Left ventricle myocardium inferior (tissue), 1 donor: Measurements from ENCODE around the gene HECA. TPM values are rescaled to one million over a fixed set of nuclear protein-coding genes. Genes with fewer than 3 reads are reported as not detected.
A peak's percentile ranks its signal among the peaks of the same experiment; 100 is the strongest.
"Not testable (repeated sequence)": the region's sequence is repeated elsewhere in the genome, so short reads cannot be mapped to it uniquely, and the experiment has no call there.

Experiments
- DNase-seq: peaks from one replicate; pipeline ENCODE4 v3.0.0-alpha.2; 2020
- H3K27ac ChIP-seq: fragments of 200-600 bp; replicated peaks from 2 replicates; pipeline ENCODE4 v1.8.0; 2021
- H3K27me3 ChIP-seq: fragments of 200-600 bp; 2 replicates; pipeline ENCODE4 v1.8.0; 2021; ENCODE audit warnings: low read depth
- H3K36me3 ChIP-seq: fragments of 200-600 bp; 2 replicates; pipeline ENCODE4 v1.8.0; 2021
- H3K4me1 ChIP-seq: fragments of 200-600 bp; 2 replicates; pipeline ENCODE4 v1.8.0; 2021
- H3K4me3 ChIP-seq: fragments of 200-600 bp; 2 replicates; pipeline ENCODE4 v1.8.0; 2021; ENCODE audit warnings: mild to moderate bottlenecking, moderate library complexity
- H3K9me3 ChIP-seq: fragments of 200-600 bp; replicated peaks from 2 replicates; pipeline ENCODE4 v1.8.0; 2021
- CTCF ChIP-seq: fragments of 200-600 bp; IDR thresholded peaks from 2 replicates; pipeline ENCODE4 v1.8.0; 2021; ENCODE audit warnings: antibody characterized with exemption, mild to moderate bottlenecking, borderline replicate concordance
- intact Hi-C: fragments of 100-400 bp; cut with micrococcal nuclease; formaldehyde crosslinking; loops from one replicate; pipeline ENCODE4 v1.11.0; 2022
- total RNA-seq: library from RNA; stranded (reverse); fragmentation: NEBNext Ultra II Directional; extraction: Animal tissue kit (Norgen Biotek cat#: 25700); gene quantifications from one replicate; pipeline ENCODE4 v1.2.1, GENCODE V29; 2021
- donor health status: DM: no; HTN: yes; CAD: no; lungs with severe emphysema.

HECA gene
- total RNA-seq, 1 donor from 2014 or later = 46.0 TPM

GRCh38 chr6:139117734-139118133, 17.1 kb upstream of the HECA start:
- peaks cover 22% of the 10 kb centered on the region for H3K9me3 ChIP-seq
- no peak for DNase-seq
- intact Hi-C loops = no loop called here
- no peaks in the 10 kb centered on the region for H3K27me3 ChIP-seq
- no peak overlapping the region for H3K4me3 ChIP-seq
- H3K27ac ChIP-seq = no peak overlapping the region
- H3K4me1 ChIP-seq = no peaks in the 10 kb centered on the region
- no peaks in the 10 kb centered on the region for H3K36me3 ChIP-seq
- no peak for TF ChIP-seq CTCF

- no peaks in the 10 kb centered on the region for H3K27me3 ChIP-seq
- intact Hi-C loops = no loop called here
- no peak overlapping the region for H3K4me3 ChIP-seq
- H3K27ac ChIP-seq = no peak overlapping the region
- H3K36me3 ChIP-seq = no peaks in the 10 kb centered on the region
- no peak for DNase-seq
- no peak for TF ChIP-seq CTCF
- H3K4me1 ChIP-seq = no peaks in the 10 kb centered on the region
- H3K9me3 ChIP-seq = peaks cover 22% of the 10 kb centered on the region
Observed at GRCh38 chr6:139119552-139119951, 15.3 kb upstream of the HECA start.

GRCh38 chr6:139122823-139123222, 12.1 kb upstream of the HECA start:
- DNase-seq, H3K4me1 ChIP-seq, H3K4me3 ChIP-seq, H3K27me3 ChIP-seq, H3K27ac ChIP-seq, H3K36me3 ChIP-seq, intact Hi-C loops: not testable (repeated sequence)
- peaks cover 22% of the 10 kb centered on the region for H3K9me3 ChIP-seq

- intact Hi-C loops = loop anchor here (2.0 kb wide), 1 partner anchor 240 kb away; no protein-coding TSS in a partner anchor
- peak; percentile 73 for TF ChIP-seq CTCF
- Histone ChIP-seq H3K27ac (peak overlapping the region; percentile 66), H3K9me3 (peaks cover 8% of the 10 kb centered on the region), H3K4me3 (no peak overlapping the region), H3K27me3 (no peaks in the 10 kb centered on the region), H3K4me1 (peaks cover 4% of the 10 kb centered on the region), H3K36me3 (no peaks in the 10 kb centered on the region)
- DNase-seq = peak; percentile 42
Observed at GRCh38 chr6:139124887-139125672, 9.8 kb upstream of the HECA start.

GRCh38 chr6:139126255-139126654, 8.6 kb upstream of the HECA start:
- intact Hi-C loops = no loop called here
- no peaks in the 10 kb centered on the region for H3K9me3 ChIP-seq
- H3K27me3 ChIP-seq = no peaks in the 10 kb centered on the region
- no peak for TF ChIP-seq CTCF
- H3K4me1 ChIP-seq = peaks cover 4% of the 10 kb centered on the region
- no peak overlapping the region for H3K4me3 ChIP-seq
- no peak overlapping the region for H3K27ac ChIP-seq
- DNase-seq = no peak
- no peaks in the 10 kb centered on the region for H3K36me3 ChIP-seq

GRCh38 chr6:139126931-139127330, 7.9 kb upstream of the HECA start:
- intact Hi-C loops = no loop called here
- peaks cover 4% of the 10 kb centered on the region for H3K4me1 ChIP-seq
- no peak for TF ChIP-seq CTCF
- H3K36me3 ChIP-seq = no peaks in the 10 kb centered on the region
- no peak overlapping the region for H3K27ac ChIP-seq
- H3K4me3 ChIP-seq = no peak overlapping the region
- H3K9me3 ChIP-seq = no peaks in the 10 kb centered on the region
- no peaks in the 10 kb centered on the region for H3K27me3 ChIP-seq
- no peak for DNase-seq
